K562 (cell line): ENCODE results near the gene SIK3. TPM values are rescaled to one million over a fixed set of nuclear protein-coding genes. Genes with fewer than 3 reads are reported as not detected.

Source experiments
- ATAC-seq: fragments of 200-7000 bp; cut with Tn5 transposase; 3 replicates; pipeline ENCODE4 v1.9.1; 2020; ENCODE audit warnings: moderate library complexity
- BruUV-seq: library from RNA; stranded (reverse); fragments of 400-500 nt; replicated peaks from 2 replicates; lab custom pipeline; 2021; lab: Mats Ljungman, UMichigan
- CTCF ChIA-PET: fragments of 300-600 bp; formaldehyde crosslinking; extraction: SDS; loops from one replicate; lab custom pipeline; 2021; ENCODE audit warnings: low intra/inter-chr PET ratio; lab: Yijun Ruan, JAX
- POLR2A ChIA-PET: fragments of 300-600, 350-650 bp; sonication (Branson Sonifier 250); formaldehyde crosslinking; extraction: SDS; loops from one replicate; lab custom pipeline; 2021; ENCODE audit warnings: antibody characterized with exemption, inconsistent platforms; lab: Yijun Ruan, JAX
- DNase-seq, 4 experiments: peaks; one replicate each; pipeline versions ENCODE4 v3.0.0 to v3.0.0-alpha.2; 2011 to 2018; ENCODE audit warnings: low spot score in 3 of 4, mixed read lengths in 3 of 4; ENCODE audit errors: extremely low read depth in 1 of 4
- FAIRE-seq: peaks from 2 replicates; lab custom pipeline; 2011; peaks lifted over from hg19 to GRCh38; lab: Jason Lieb, UNC
- H2AFZ ChIP-seq: 2 replicates; pipeline ENCODE4 v1.6.0; 2011; ENCODE audit warnings: low read depth, low read length, control low read depth, inconsistent platforms
- H3K27ac ChIP-seq: fragments of 200-600 bp; 3 replicates; pipeline ENCODE4 v1.8.0; 2011; ENCODE audit warnings: low read depth, mild to moderate bottlenecking, control low read depth, inconsistent platforms, low read length, moderate library complexity, mixed read lengths; ENCODE audit errors: extremely low read depth
- H3K27me3 ChIP-seq, 2 experiments: fragments of 300-600 bp in 1 of 2; 2 replicates in 1 of 2; 3 replicates in 1 of 2; pipeline versions ENCODE4 v1.6.0 to v1.8.0; 2011; ENCODE audit warnings: inconsistent platforms in 2 of 2, low read length in 2 of 2, mild to moderate bottlenecking in 1 of 2, mixed read lengths in 1 of 2, moderate library complexity in 1 of 2; ENCODE audit not compliant: control insufficient read depth in 2 of 2, insufficient read depth in 2 of 2
- H3K36me3 ChIP-seq: fragments of 300-600 bp; 3 replicates; pipeline ENCODE4 v1.8.0; 2011; ENCODE audit warnings: mild to moderate bottlenecking, low read length, inconsistent platforms; ENCODE audit not compliant: control insufficient read depth, insufficient read depth
- H3K4me1 ChIP-seq, 2 experiments: fragments of 200-600 bp in 1 of 2; replicated peaks in 1 of 2; 2 replicates in 1 of 2; 3 replicates in 1 of 2; pipeline versions ENCODE4 v1.5.1 to v1.8.0; 2011; ENCODE audit warnings: inconsistent platforms in 2 of 2, low read length in 2 of 2, mild to moderate bottlenecking in 1 of 2, mixed read lengths in 1 of 2, moderate library complexity in 1 of 2; ENCODE audit not compliant: control insufficient read depth in 2 of 2, insufficient read depth in 2 of 2
- H3K4me2 ChIP-seq: 2 replicates; pipeline ENCODE4 v1.6.1; 2011; ENCODE audit warnings: low read length, control low read depth, inconsistent platforms, mixed read lengths; ENCODE audit not compliant: insufficient read depth
- H3K4me3 ChIP-seq: fragments of 200-600 bp; sonication (generic), shearing (Covaris generic); 2 replicates; pipeline ENCODE4 v1.5.1; 2016; ENCODE audit warnings: control low read depth, inconsistent platforms
- H3K79me2 ChIP-seq: fragments of 200-600 bp; 3 replicates; pipeline ENCODE4 v1.8.0; 2011; ENCODE audit warnings: low read length, inconsistent platforms; ENCODE audit not compliant: control insufficient read depth, insufficient read depth
- H3K9ac ChIP-seq, 2 experiments: 2 replicates each; pipeline versions ENCODE4 v1.6.0 to v1.6.1; 2011; ENCODE audit warnings: low read depth in 2 of 2, low read length in 2 of 2, control low read depth in 1 of 2, inconsistent platforms in 1 of 2, mild to moderate bottlenecking in 1 of 2, mixed read lengths in 1 of 2; ENCODE audit not compliant: insufficient read depth in 1 of 2
- H3K9me1 ChIP-seq: one replicate; pipeline ENCODE4 v1.6.0; 2011; ENCODE audit warnings: inconsistent platforms, mild to moderate bottlenecking, low read length, moderate library complexity; ENCODE audit not compliant: control insufficient read depth, insufficient read depth
- H3K9me3 ChIP-seq: replicated peaks from 2 replicates; pipeline ENCODE4 v1.5.1; 2011; ENCODE audit warnings: low read depth, low read length, inconsistent platforms; ENCODE audit not compliant: control insufficient read depth, insufficient read depth
- H4K20me1 ChIP-seq: replicated peaks from 2 replicates; pipeline ENCODE4 v1.6.1; 2011; ENCODE audit warnings: low read length, inconsistent platforms, mixed read lengths; ENCODE audit not compliant: control insufficient read depth, insufficient read depth
- CTCF ChIP-seq, 3 experiments: IDR thresholded peaks in 2 of 3; conservative IDR thresholded peaks in 1 of 3; 2 replicates each; pipeline ENCODE4 v1.5.1; 2011 to 2012; ENCODE audit warnings: low read length in 3 of 3, mild to moderate bottlenecking in 3 of 3, control low read depth in 2 of 3, improper control_type of control experiment in 1 of 3, inconsistent platforms in 1 of 3, low read depth in 1 of 3, mixed read lengths in 1 of 3, moderate library complexity in 1 of 3; ENCODE audit not compliant: insufficient read depth in 2 of 3
- FOXJ2 ChIP-seq: fragments of 200-800 bp; sonication (Bioruptor generic); IDR thresholded peaks from 2 replicates; pipeline ENCODE4 v1.6.1; 2016; ENCODE audit warnings: missing genetic modification characterization, missing compliant biosample characterization
- ILF3 ChIP-seq: fragments of 450-650 bp; IDR thresholded peaks from 2 replicates; pipeline ENCODE4 v1.6.1; 2018; ENCODE audit warnings: antibody characterized with exemption, mild to moderate bottlenecking, moderate library complexity, borderline replicate concordance
- POLR2H ChIP-seq: IDR thresholded peaks from 2 replicates; pipeline ENCODE4 v1.6.1; 2016; ENCODE audit warnings: missing genetic modification characterization, low read depth, mild to moderate bottlenecking, control low read depth, missing compliant biosample characterization, moderate library complexity
- RAD21 ChIP-seq, 2 experiments: fragments of 250-450 bp in 1 of 2; fragments of 450-650 bp in 1 of 2; sonication (Bioruptor Pico) in 1 of 2; formaldehyde crosslinking in 1 of 2; IDR thresholded peaks in 1 of 2; conservative IDR thresholded peaks in 1 of 2; 2 replicates each; pipeline versions ENCODE4 v1.4.0 to v1.8.0; 2020 to 2022; ENCODE audit warnings: mild to moderate bottlenecking in 2 of 2, moderate library complexity in 1 of 2
- REST ChIP-seq, 2 experiments: fragments of 450-650 bp; formaldehyde crosslinking in 1 of 2; IDR thresholded peaks; 2 replicates each; pipeline versions ENCODE4 v1.4.0 to v1.6.1; 2014 to 2020; ENCODE audit warnings: mild to moderate bottlenecking in 2 of 2, borderline replicate concordance in 1 of 2, low read depth in 1 of 2
- ZNF740 ChIP-seq, 3 experiments: fragments of 200-800 bp in 1 of 3; sonication (Bioruptor generic) in 1 of 3; sonication (generic) in 1 of 3; formaldehyde crosslinking in 1 of 3; IDR thresholded peaks; 2 replicates each; pipeline versions ENCODE4 v1.6.1 to v1.8.0; 2016 to 2022; ENCODE audit warnings: mild to moderate bottlenecking in 2 of 3, missing compliant biosample characterization in 2 of 3, missing genetic modification characterization in 2 of 3, missing genetic modification reagents in 1 of 3
- WGBS: fragments of 100-300 bp; shearing (Covaris generic); methylation state at CpG from one replicate; pipeline ENCODE4 v1.1.6; 2016; ENCODE audit warnings: low coverage, mixed read lengths; ENCODE audit not compliant: insufficient coverage; ENCODE audit errors: missing lambda C conversion rate; 5-methylcytosine and 5-hydroxymethylcytosine counted together
- in situ Hi-C: fragments of 300-500 bp; cut with MboI; formaldehyde crosslinking; loops from 4 replicates; pipeline ENCODE4 v1.15.0; 2018; ENCODE audit warnings: inconsistent platforms, mixed read lengths
- intact Hi-C: fragments of 100-400 bp; cut with micrococcal nuclease; formaldehyde crosslinking; loops from 2 replicates; pipeline ENCODE4 v1.14.2; 2022
- polyA plus RNA-seq, 8 experiments: library from polyadenylated mRNA; depleted of rRNA in 4 of 8; stranded (reverse) in 5 of 8; unstranded in 3 of 8; fragments of >200 nt; fragmentation: Nextera tagmentation in 2 of 8; fragmentation: Illumina TruSeq in 1 of 8; extraction: Ambion mirVana in 2 of 8; extraction: Trizol in 1 of 8; gene quantifications; 2 replicates each; pipeline versions ENCODE4 v1.2.1 to v1.2.3, GENCODE V29; 2011 to 2014; ENCODE audit warnings: inconsistent platforms in 1 of 8, missing spikeins in 1 of 8
- total RNA-seq, 7 experiments: library from RNA; depleted of rRNA in 6 of 7; stranded (reverse); fragments of >200 nt in 6 of 7; fragmentation: Illumina TruSeq in 2 of 7; extraction: Trizol in 2 of 7; gene quantifications; 2 replicates each; pipeline versions ENCODE4 v1.2.1 to v1.2.3, GENCODE V29; 2011 to 2021; ENCODE audit warnings: low replicate concordance in 1 of 7

SIK3 gene
- total and polyA plus RNA-seq, 9 of the 15 experiments (the other 6 are each of a cell fraction or from before 2014, with no cell fraction given), result 1.6 to 21.6 (median 8.0) TPM

GRCh38 chr11:116840224-116840745, 257.9 kb downstream of the SIK3 start:
- Histone ChIP-seq H3K4me1 (peaks cover 18 to 27% of the 10 kb centered on the region in 2 experiments; a peak in 4 of 5 replicates), H3K27me3 (no peaks in the 10 kb centered on the region; a peak in 1 of 5 replicates), H4K20me1 (no peaks in the 10 kb centered on the region)
- 30% methylated on average over 6 of the region's 6 CpGs for WGBS
- POLR2A ChIA-PET, result interaction anchor here (0.6 to 1.0 kb wide), 2 partner anchors 89 to 157 kb away, joined by 3 to 4 read pairs; no protein-coding TSS in a partner anchor
- TF ChIP-seq FOXJ2 (no peak), REST (IDR thresholded peaks at IDR 0.05; ENCODE audit: borderline replicate concordance) (peak; percentile 13; the same call in 1 of the 2 replicates), REST (CRISPR knock-in tag; IDR thresholded peaks at IDR 0.05; ENCODE audit: low read depth) (no peak), CTCF (IDR thresholded peaks at IDR 0.05 in 2 of 3, conservative IDR thresholded peaks at IDR 0.05 in 1 of 3; ENCODE audit: insufficient read depth in 2 of 3, low read depth in 1 of 3, low read length in 3 of 3) (peak; percentile 36 to 48 (median 38); a peak in 5 of 6 replicates), ZNF740 (CRISPR knock-in tag; IDR thresholded peaks at IDR 0.05) (no peak), ZNF740 (tag; IDR thresholded peaks at IDR 0.05) (no peak), POLR2H (tag) (no peak), ILF3 (no peak), RAD21 (CRISPR knock-in tag; conservative IDR thresholded peaks at IDR 0.05 in 1 of 2, IDR thresholded peaks at IDR 0.05 in 1 of 2) (peak in 1 of 2 experiments; percentile 42; a peak in 2 of 4 replicates)
- TF ChIP-seq, all 486 proteins: peak for 3
- CTCF ChIA-PET, result no interaction called here
- Histone ChIP-seq H3K9me1 (no peaks in the 10 kb centered on the region), H3K36me3 (peaks cover 15% of the 10 kb centered on the region; the same call in 2 of the 3 replicates), H2AFZ (no peak overlapping the region), H3K9me3 (no peaks in the 10 kb centered on the region), H3K4me2 (peak overlapping the region; percentile 6; the same call in 1 of the 2 replicates), H3K9ac (0 out of 4 replicates have a peak overlapping the region, but pooled peaks of 1 of the 2 experiments have one; percentile 33), H3K4me3 (no peak overlapping the region), H3K27ac (no peak overlapping the region), H3K79me2 (no peaks in the 10 kb centered on the region)
- BruUV-seq, result no TSS peak
- DNase-seq (peak in 3 of 4 experiments; percentile 28 to 46 (median 29)), FAIRE-seq (no peak), ATAC-seq (peak; percentile 52)
- in situ Hi-C loops (no loop called here), intact Hi-C loops (no loop called here)
